NCI-H2171 (cell line): ENCODE results near the gene CMTM5.
"Not testable (repeated sequence)": the region's sequence is repeated elsewhere in the genome, so short reads cannot be mapped to it uniquely, and the experiment has no call there.

Experiments used
- DNase-seq: peaks from one replicate; lab custom pipeline; 2025; lab: John Stamatoyannopoulos, UW

The CMTM5 gene

DNA sequence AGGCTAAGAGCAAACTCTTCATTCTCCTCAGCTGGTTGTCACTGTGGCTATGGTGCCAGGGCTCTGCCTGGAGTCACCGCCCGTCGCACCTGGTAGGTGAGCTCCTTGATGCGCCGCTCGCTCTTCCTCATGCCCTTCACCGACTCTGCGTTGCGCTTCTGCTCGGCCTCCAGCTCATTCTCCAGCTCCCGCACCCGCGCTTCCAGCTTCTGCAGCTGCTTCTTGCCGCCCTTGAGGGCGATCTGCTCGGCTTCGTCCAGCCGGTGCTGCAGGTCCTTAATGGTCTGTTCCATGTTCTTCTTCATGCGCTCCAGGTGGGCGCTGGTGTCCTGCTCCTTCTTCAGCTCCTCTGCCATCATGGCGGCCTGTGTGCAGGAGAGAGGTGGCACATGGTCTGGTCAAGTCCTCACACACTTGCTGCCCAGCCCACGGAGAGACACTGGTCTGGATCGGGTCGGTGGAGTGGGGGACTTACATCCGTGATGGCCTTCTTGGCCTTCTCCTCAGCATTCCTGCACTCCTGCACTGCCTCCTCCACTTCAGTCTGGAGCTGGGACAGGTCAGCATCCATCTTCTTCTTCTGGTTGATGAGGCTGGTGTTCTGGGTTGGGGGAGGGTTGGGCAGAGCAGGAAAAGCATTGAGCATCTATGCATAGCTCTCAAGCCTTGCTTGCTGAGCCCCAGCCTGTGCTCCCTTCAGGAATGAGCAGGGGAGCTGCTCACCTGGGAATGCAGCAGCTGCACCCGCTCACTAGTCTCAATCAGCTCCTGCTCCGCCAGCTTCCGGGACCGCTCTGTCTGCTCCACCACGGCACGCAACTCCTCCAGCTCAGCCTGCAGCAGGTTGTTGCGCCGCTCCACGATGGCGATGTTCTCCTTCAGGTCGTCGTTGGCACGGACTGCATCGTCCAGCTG lies 38.3 kb downstream of the CMTM5 start:
- DNase-seq = no peak

DNA sequence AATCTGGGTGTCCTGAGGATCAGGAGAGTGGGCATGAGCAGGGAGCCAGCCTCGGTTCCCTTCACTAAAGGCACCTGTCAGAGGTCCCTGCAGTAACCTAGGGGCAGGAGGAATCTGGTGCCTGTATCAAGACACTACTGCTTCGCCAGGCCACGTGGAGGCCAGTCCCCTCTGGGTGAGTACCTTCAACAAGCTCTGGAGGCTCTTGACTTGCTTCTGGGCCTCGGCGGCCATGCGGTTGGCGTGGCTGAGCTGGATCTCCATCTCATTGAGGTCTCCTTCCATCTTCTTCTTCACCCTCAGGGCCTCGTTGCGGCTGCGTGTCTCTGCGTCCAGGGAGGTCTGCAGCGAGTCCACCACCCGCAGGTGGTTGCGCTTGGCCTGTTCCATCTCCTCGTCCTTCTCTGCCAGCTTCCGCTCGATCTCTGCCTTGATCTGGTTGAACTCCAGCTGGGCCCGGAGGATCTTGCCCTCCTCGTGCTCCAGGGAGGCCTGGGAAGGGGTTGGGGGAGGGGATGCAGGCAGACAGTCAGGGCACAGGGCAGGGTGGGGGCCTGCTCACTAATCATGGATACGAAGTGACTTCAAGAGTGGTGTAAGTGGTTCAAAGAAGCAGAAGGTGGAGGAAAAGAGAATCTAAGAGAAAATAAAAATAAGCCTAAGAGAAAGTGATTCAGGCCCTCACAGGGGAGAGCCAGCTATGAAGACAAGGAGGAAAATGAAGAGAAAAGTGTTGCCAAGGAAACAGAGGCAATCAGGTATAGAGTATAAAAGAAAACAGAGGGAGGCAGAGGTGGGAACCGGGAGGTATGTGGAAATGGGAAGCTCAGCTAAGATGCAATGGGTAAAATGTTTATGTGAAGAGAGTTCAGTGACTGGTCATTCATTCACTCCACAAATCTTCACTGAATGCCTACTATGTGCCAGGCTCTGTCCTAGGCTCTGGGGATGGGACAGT lies 39.3 kb downstream of the CMTM5 start:
- DNase-seq = no peak

DNA sequence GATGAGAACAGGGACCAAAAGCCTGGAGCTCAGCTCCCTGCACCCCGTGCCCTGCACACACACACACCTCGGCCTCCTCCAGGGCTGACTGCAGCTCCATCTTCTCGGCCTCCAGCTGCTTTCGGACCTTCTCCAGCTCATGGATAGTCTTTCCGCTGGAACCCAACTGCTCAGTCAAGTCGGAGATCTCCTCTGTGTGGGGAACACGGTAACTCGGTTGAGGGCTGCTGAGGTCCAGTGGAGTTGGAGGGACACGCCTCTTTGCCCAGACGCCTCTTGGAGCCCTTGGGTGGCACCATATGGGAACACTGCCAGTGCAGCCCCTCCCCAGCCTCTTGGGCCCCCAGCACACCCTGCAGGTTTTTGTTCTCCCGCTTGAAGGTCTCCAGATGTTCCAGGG lies 40.0 kb downstream of the CMTM5 start:
- no peak for DNase-seq

DNA sequence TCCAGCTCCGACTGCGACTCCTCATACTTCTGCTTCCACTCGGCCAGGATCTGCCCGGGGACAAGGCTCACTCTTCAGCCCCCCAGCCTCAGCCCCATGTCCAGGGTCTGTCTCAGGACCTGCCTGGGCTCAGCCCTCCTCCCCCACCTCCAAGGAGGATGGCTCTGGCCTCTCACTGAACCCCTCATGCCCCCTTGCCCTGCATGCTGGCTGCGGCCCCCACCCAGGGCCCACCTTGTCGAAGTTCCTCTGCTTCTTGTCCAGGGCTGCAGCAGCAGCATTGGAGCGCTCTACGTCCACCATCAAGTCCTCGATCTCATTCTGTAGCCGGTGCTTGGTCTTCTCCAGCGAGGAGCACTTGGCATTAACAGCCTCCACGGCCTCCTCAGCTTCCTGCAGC lies 40.4 kb downstream of the CMTM5 start:
- DNase-seq = not testable (repeated sequence)

DNA sequence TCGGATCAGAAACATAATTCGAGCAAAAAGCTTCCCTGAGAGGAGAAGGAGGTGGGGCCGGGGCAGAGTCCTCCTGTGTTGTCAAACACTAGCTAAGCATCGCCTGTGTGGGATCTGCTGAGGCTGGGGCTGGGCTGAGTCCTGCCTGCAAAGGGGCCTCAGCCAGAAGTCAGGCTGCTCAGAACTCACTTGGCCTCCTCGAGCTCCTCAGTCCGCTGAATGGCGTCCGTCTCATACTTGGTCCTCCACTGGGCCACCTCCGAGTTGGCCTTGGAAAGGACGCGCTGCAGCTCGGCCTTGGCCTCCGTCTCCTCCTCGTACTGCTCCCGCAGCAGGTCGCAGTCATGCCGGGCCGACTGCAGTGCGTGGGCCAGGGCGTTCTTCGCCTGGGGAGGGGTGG lies 41.2 kb downstream of the CMTM5 start:
- DNase-seq = no peak

DNA sequence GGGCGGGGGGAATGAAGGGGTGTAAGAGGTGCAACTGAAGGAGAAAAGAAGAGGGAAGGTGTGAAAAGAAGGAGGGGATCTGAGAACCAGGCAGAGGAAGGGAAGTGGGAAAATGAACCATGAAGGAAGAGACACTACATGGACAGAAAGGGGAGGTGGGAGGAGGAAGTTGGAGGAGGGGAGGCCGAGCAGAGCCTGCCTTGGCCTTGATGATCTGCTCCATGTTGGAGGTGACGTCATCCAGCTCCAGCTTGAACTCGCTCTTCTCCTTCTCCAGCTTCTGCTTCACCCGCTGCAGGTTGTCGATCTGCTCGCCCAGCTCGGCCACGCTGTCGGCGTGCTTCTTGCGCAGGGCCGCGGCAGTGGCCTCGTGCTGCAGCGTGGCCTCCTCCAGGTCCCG lies 42.8 kb downstream of the CMTM5 start:
- DNase-seq = not testable (repeated sequence)

DNA sequence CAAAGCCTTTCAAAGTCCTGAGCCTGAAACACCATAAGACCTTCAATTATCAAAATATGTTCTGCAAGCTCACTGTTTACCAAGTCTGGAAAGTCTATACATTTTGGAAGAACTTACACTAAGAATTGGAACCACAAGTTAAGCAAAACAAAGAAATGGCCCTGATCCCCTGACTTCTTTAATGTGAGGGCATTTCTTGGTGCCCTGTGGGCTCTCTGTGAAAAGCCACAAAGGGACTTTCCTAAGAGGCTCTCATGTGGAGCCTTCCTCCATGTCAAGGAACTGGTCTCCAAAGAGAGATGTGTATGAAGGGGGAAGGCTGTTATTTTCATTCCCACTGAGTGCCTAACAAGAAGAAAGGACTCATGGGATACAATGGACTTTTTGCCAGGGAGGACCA lies 44.7 kb downstream of the CMTM5 start:
- no peak for DNase-seq

DNA sequence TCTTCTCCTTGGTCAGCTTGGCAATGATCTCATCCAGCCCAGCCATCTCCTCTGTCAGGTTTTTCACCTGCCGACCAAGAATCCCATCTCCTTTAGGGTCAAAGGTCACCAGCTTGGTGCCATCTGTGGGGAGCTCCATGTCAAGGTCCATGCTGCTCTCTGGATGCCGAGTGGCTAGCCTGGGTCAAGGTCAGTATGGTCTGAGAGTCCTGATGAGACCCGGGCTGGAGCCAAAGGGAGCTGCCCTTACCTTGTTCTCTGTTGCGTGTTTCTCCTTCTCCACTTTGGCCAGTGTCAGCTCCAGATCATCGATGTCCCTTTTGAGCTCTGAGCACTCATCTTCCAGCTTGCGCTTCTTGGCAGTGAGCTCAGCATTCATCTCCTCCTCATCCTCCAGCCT lies 46.8 kb downstream of the CMTM5 start:
- DNase-seq = no peak

DNA sequence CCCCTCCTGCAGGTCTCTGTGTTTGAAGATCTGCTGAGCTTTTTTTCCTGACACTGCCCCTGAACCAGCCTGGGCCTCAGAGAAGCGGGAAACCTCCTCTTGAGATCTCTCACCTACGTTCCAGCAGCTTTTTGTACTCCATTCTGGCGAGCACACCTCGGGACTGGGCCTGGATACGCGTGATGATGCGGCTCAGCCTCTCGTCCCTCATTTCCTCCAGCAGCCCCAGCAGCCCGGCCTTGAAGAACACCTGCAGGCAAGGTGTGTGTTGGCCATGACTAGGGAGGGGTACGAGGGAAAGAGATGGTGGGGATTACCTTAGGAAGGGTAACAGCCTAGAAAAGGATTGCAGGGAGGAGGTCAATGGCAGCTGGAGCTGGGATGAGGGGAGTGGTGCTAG lies 48.3 kb downstream of the CMTM5 start:
- no peak for DNase-seq

DNA sequence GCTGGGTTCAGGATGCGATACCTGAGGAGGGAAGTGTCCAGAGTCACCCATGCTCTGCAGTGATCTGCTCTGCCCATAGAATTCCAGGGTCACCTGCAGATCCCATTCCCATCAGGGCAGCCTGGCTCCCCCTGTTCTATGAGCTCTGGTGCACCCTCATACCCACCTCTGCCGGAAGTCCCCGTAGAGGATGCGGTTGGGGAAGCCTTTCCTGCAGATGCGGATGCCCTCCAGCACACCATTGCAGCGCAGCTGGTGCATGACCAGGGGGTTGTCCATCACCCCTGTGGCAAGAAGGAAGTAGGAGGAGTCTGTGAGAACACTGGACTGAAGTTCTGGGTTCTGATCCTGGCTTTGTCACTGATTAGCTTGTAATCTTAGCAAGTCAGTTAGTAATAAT lies 49.0 kb downstream of the CMTM5 start:
- not testable (repeated sequence) for DNase-seq

DNA sequence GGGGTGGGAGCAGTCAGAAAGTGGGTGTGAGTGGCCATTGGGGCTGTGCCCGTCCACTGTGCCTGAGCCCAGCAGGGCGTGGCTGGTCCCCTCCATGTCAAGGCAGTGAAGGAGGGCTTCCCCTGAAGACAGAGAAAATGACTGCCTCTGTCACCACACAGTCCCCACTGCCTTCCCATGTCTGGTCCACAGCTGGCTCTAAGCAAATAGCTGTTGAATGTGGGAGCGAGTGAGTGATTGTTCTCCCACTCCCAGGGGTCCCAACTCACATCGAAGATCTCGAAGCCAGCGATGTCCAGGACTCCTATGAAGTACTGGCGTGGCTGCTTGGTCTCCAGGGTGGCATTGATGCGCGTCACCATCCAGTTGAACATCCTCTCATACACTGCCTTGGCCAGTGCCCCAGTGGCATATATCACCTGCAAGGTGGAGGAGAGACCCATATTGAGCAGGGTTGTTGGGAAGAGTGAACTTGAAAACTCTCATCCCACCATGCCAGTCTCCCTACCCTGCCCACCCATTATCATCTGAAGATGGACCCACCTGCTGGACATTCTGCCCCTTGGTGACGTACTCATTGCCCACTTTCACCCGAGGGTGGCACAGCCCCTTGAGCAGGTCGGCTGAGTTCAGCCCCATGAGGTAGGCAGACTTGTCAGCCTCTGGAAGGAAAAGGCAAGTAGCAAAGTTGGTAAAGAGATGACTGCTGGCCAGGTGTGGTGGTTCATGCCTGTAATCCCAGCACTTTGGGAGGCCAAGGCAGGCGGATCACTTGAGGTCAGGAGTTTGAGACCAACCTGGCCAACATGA lies 52.0 kb downstream of the CMTM5 start:
- DNase-seq = no peak
